ENCODE data around the gene SH2B2.

DNA sequence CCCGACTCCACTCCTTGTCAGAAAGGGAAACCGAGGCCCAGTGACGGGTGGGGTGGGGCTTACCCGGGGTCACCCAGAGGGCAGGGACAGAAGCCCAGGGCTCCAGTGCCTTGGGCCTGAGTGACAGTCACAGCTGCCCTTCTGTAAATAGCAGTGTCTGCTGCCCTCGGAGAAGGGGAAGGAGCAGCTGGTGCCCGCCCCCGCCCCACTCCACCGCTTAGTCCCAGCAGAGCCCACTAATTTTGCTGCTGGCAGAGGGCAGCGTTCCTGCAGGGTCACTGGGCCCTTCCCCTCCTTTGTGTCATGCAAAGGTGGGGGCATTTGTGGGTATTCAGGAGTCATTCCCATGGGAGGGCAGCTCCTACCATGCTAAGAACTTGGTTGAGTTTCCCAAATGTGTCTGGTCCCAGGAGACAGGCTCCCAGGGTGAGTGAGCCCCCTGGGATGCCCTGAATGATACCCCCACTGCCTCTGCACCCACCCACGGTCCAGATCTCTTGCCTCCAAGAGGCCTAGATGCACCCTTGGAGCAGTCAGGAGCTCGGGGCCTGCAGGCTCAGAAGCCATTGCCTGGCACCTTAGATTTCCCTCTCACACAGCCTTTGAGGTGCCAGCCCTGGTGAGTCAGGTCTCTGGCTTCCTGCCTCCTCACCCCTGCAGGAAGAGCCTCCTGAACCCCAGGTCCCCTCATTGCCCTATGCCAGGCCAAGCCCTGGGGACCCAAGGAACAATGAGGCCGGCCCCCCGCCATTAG lies 17.2 kb downstream of the SH2B2 start:
- TF ChIP-seq, protein P1, sequence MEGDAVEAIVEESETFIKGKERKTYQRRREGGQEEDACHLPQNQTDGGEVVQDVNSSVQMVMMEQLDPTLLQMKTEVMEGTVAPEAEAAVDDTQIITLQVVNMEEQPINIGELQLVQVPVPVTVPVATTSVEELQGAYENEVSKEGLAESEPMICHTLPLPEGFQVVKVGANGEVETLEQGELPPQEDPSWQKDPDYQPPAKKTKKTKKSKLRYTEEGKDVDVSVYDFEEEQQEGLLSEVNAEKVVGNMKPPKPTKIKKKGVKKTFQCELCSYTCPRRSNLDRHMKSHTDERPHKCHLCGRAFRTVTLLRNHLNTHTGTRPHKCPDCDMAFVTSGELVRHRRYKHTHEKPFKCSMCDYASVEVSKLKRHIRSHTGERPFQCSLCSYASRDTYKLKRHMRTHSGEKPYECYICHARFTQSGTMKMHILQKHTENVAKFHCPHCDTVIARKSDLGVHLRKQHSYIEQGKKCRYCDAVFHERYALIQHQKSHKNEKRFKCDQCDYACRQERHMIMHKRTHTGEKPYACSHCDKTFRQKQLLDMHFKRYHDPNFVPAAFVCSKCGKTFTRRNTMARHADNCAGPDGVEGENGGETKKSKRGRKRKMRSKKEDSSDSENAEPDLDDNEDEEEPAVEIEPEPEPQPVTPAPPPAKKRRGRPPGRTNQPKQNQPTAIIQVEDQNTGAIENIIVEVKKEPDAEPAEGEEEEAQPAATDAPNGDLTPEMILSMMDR (IDR thresholded peaks at IDR 0.05): no peak
- TF ChIP-seq POLR2A (IDR thresholded peaks at IDR 0.05): no peak
